ENCODE results near the gene AHI1. TPM values are rescaled to one million over a fixed set of nuclear protein-coding genes. Genes with fewer than 3 reads are reported as not detected.

The AHI1 gene
- polyA plus RNA-seq, 1 donor = 22.8 TPM

DNA sequence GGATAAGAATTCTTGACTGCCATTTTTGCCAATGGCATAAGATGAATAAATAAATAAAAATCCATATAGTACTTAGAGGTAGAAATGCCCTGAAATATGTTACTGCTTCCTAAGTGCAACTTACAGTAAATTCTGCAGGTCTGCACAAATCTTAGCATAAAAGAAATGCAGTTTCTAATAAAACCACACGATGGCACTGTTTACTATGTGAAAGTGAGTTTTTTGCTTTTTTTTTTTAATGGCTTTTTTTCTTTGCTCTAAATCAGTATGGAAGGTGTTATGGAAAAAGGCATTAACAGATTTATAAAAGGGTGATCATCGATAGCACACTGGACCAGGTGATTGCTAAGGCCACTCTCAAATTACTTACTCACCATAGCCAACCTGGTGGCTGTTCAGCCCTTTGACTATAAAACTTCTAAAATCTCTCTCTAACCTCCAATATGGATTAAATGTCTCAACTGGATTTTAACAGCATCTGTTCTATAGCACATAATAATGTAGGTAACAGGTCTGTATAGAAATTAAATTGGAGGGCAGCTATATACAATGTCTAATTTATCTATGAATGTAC, 45.8 kb downstream of the AHI1 start:
- peak; percentile 17 for DNase-seq (ENCODE audit: low read depth)

DNA sequence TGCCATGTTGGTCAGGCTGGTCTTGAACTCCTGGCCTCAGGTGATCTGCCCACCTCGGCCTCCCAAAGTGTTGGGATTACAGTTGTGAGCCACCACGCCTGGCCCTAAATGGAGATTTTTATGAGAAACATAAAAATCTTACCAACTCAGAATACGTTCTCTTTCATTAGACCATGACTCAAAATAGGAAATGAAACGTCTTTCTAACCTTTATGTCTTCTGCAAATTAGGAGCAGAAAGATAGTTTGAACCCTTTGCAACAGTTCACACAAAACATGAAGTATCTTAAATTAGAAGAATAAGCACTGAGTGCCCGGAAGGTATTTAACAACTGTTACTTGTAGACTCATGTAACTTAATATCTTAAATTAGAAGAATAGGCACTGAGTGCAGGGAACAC, 48.3 kb downstream of the AHI1 start:
- DNase-seq (ENCODE audit: low read depth) = no peak

DNA sequence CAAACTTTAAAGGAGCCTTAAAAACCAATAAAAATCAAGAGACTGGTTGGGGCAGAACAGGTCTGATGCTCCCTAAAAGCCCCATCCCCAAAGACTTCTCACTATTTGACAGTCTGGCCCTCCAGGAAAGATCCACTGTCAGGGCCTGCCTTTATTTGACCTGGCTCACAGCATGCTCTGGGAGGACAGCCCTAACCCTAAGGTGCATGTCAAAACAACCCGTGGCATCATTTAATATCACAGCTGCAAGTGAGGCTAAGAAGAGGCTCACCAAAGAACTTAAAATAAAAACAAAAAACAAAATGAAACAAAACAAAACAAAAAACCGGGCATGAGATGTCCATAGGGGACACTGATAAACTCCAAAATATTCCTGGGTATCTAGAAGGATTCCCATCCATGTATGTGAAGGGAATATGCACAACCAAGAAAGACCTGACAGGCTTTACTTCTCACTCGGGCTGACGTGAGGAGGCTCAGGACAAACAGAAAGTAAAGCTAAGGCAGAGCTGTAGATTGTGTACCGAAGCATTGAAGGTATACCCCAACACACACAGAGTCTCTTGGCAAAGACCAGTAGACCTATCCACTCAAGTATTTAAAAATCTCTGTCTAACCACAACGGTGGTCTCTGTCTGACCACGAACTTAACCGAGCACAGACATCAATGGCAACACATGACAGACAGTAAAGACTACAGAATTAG, 57.3 kb downstream of the AHI1 start:
- no peak for DNase-seq (ENCODE audit: low read depth)

DNA sequence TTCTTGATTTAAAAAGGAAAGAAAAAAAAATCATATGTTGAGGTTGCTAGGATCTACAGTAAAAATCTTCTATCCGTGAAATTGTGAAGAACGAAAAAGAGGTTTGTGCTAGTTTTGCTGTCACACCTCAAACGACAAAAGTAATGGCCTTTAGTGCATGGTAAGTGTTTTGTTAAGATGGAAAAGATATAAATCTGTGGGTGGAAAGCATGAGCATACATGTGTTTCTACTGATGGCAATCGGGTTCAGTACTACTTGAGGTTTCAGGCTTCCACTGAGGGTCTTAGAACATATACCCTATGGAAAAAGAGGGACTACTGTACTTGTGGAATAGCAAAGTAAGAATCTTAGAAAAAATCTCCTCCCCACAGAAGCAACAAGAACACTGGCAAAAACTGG, 58.0 kb downstream of the AHI1 start:
- DNase-seq (ENCODE audit: low read depth) = no peak

DNA sequence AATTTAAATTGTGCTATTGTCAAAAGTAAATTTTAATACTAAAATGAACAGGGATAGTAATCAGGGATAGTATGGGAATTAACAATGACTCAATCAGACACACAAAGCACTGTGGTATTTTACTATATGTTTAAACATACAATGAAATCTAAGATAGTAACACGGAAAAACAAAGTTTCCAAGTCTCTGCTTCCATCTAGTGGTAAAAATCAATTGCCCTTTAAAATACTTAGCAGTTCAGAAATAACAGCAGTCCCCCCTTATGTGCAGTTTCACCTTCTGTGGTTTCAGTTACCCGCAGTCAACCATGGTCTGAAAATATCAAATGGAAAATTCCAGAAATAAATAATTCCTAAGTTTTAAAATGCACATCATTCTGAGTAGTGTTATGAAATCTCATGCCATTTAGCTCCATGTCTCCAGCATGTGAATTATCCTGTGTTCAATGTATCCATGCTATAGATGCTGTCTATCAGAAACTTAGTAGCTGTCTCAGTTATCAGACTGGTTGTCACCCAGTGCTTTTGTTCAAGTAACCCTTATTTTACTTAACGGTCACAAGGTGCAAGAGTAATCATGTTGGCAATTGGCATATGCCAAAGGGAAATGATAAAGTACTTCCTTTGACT, 58.5 kb downstream of the AHI1 start:
- DNase-seq (ENCODE audit: low read depth) = no peak

DNA sequence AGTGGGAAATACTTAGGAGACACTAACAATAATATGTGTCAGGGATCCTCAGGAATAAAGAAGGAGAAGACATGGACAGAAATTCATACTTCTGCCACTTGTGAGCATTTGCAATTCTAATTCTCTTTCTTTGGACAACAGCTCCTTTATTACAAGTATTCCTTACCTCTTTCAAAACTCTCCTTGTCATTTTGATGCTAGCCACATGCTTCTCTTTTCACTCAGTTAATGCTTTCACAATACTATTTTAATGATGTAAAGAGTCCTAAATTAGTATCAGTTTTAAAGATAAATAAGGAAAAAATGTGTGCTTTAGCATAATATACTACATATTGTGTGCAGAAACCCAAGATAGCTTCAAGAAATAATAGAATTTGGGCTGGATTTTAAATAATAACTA, 62.5 kb downstream of the AHI1 start:
- DNase-seq (ENCODE audit: low read depth) = no peak

DNA sequence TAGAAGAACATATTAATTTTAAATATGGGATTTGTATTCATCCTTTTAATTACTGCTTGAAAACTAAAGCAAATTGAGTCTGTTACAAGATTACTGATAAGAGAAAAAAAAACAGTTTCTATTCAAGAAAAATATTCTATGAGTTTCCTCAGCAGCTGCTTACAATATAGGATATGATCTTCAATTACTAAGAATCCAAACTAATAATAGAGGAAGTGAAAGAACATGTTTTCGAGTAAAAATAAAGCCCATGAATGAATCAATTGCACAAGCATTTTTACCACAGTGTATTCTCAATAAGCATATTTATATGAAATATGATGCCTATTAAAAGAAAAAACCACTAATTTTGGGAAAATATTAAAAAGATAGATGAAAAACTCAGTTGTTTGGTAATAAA, 63.4 kb downstream of the AHI1 start:
- DNase-seq (ENCODE audit: low read depth) = no peak

DNA sequence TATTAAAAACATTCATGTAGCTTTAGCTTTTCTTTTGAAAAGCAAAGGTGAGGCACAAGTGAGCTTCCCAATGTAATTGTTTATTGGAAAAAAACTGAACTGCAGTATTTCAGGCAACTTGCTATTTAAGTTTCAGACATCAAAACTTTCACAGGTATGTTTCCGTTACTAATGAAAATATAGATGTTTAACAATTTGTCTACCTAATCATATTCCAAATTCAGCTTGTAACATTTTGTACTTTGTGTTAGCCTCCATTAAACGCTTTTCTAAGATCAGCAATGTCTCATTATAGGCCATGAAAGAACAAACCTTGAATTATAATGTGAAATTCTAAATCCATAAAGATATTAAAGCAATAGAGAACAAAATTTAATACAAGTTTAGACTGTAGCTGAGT, 69.5 kb downstream of the AHI1 start:
- DNase-seq (ENCODE audit: low read depth) = no peak

DNA sequence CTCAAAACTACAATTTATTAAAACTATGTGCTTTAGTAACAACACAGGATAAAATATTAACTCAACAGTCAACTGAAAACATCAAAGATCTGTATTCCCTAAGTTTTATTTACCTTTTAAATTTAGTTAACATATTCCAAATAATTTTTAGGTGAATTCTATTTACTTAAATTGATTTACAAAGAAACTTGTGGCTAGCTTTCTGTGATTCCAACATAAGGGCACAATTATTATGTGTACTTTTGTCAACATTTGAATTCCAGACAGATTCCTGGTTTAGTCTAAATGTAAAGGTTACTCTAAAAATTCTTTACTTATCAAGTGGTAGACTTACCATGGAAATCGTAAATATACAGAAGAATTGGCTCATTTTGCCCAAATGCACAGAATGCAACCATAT, 70.7 kb downstream of the AHI1 start:
- no peak for DNase-seq (ENCODE audit: low read depth)

DNA sequence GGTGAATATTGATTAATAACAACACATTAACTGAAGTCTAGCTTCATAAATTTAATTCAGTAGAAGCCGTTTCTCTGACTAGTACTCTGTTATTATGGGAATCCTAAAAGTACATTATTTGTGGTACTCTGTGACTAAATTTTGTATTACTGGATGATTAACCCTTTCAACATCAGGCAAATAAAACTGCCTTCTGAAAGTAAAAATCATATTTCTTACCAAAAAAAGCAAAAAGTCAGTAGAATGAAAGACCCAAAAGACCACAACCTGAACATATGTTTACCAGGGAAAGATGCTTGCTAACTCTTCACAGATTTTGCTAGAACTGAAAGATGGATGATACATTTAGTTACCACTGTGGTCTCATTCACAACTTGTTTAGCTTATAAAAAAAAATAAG, 73.2 kb downstream of the AHI1 start:
- DNase-seq (ENCODE audit: low read depth) = no peak

DNA sequence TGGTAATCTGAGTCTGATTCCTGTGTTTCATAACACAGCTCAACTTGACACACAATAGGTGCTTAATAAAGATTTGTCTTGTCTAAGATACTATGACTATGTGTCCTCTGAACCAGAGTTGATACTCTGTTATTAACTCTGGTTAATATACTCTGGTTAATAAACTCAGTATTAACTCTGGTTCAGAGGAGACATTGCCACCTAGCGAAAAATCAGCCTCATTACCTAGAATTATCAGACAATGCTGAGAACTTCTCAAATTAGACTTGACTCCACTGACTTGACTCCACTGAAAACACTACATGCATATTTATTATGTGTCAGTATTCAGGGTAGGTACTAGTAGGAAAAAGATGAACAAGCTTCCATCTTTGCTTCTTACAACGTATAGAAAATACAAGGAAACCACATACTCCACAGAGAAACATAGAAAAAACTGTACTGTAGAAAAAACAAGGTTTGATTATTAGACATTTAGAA, 73.9 kb downstream of the AHI1 start:
- no peak for DNase-seq (ENCODE audit: low read depth)

DNA sequence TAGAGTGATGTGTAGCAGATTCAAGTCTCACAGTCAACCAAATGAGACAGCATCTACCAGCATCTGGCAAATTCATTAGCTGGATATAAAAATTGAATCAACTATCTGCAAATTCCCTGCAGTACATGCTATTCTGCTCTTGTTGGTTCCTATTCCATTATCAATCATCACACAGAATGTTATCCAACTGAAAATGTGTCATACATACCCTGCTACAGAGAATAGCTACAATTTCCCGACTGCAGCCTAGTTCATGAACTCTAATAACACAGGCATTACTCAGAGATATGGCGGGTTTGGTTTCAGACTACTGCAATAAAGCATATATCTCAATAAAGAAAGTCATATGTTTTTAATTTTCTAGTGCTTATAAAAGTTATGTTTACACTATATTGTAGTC, 78.4 kb downstream of the AHI1 start:
- DNase-seq (ENCODE audit: low read depth) = no peak

DNA sequence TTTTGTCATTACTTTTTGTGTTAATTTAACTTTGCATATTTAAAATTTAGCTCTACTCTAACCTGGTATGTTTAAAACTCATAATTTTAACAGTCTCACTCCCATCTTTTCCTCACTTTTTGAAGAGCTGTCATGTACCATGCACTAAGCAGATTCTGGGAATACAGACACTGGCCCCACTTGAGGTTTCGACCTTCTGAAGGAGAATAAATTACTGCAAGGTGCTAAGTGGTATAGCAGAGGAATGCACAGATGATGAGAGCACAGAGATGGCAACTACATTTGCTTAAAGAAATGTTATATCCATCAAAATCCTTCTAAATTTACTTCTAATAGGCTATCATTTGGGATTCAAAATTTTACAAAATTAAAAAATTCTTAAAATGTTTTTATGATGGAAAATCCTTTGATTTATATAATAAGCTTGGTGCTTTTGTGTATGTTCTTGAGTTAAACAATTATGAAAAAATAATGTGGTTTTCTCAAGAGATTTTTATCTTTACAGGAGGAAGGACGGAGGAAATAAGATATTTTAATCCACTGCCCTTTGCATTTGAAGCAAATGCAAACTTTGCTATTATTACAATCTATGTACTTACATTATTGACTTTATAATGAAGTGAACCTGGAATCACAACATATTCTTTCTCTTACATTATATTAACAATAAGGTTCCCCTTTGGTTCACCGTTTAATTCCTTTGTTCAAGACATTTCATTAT, 79.3 kb downstream of the AHI1 start:
- no peak for DNase-seq (ENCODE audit: low read depth)

DNA sequence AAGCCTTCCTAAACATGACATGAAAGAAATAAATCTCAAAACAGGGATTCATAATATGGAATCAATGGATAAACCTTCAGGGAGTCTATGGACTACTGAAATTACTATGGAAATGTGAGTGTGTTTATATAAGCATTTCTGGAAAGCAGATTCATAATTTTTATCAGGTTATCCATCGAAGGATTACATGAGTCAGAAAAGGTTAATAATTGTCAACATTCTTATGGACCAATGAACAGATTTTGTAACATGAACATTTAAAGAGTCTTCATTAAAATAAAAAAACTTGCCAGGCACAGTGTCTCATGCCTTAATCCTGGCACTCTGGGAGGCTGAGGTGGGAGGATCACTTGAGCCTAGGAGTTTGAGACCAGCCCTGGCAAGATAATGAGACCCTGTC, 84.8 kb downstream of the AHI1 start:
- no peak for DNase-seq (ENCODE audit: low read depth)

DNA sequence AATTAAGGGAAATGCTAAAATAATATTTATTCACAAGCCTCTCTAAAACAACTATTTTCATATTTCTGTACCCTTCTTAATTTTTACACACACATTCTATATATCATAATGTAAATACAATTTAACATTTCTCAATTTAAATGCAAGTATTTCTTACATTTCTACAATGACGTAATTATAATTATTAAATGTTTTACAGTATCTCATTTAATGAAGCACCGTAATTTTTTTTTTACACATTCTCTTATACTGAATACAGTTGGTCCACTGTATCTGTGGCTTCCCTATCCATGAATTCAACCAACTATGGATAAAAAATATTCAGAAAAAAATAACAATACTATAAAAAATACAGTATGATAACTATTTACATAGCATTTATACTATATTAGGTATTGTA, 85.7 kb downstream of the AHI1 start:
- no peak for DNase-seq (ENCODE audit: low read depth)

DNA sequence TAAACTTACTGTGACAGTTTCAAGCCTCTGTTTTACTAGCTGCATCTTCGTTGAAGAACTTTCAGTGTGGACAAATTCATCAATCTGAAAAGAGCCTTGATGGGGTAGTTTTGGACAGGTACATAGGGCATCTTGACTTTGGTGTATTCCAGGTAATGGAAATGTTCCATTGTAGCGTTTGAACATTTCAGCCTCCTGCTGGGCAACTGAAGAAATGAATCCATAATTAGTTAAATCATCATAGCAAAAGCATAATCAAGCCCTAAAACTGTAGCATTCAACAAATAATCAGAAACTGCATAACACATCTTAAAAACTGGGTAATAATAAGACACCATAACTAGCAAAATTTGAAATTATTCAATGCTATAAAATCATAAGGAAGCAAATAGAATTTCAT, 86.2 kb downstream of the AHI1 start:
- no peak for DNase-seq (ENCODE audit: low read depth)

DNA sequence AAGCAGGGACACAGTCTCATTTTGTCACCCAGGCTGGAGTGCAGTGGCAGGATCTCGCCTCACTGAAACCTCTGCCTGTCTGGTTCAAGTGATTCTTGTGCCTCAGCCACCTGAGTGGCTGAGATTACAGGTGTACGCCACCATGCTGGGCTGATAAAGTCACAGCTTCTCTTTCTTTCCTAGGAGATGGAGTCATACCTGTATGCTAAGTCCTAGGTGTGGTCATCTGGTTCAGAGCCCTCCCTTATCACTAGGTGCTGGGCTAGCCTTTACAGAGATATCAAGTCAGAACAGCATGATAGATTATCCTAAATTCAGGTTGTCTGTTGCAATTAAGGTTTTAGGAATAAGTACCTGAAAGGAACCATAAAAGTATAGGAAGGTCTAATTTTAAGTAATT, 86.7 kb downstream of the AHI1 start:
- DNase-seq (ENCODE audit: low read depth) = no peak

DNA sequence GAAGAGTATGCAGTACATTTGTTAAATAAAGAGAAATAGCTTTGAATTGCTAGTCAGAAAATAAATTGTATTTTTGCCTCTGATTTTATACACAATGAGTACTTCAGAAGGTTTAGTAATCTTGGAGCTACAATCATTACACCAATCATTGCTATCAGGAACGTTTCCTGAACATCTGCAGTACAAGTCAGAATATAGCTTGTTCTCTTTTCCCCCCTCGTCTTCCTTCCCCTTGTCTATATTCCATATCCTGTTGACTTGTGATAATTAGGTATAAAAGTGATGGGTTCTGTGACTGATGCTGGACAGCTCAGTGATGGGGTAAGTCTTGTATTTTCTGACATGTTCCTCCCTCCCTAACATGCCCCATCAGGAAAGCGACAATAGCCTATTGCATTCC, 94.0 kb downstream of the AHI1 start:
- no peak for DNase-seq (ENCODE audit: low read depth)

DNA sequence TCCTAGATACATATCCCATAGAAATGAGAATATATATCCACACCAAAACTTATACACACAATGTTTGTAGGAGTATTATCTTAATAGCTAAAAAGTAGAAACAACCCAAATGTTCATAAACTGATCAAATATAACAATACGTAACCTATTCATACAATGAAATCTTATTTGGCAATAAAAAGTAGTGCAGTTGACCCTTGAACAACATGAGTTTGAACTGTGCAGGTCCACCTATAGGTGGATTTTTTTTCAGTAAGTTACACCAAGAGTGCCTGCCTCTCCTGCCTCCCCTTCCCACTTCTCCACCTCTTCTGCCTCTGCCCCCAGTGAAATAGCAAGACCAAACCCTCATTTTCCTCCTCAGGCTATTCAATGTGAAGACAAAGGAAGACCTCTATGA, 95.2 kb downstream of the AHI1 start:
- no peak for DNase-seq (ENCODE audit: low read depth)

DNA sequence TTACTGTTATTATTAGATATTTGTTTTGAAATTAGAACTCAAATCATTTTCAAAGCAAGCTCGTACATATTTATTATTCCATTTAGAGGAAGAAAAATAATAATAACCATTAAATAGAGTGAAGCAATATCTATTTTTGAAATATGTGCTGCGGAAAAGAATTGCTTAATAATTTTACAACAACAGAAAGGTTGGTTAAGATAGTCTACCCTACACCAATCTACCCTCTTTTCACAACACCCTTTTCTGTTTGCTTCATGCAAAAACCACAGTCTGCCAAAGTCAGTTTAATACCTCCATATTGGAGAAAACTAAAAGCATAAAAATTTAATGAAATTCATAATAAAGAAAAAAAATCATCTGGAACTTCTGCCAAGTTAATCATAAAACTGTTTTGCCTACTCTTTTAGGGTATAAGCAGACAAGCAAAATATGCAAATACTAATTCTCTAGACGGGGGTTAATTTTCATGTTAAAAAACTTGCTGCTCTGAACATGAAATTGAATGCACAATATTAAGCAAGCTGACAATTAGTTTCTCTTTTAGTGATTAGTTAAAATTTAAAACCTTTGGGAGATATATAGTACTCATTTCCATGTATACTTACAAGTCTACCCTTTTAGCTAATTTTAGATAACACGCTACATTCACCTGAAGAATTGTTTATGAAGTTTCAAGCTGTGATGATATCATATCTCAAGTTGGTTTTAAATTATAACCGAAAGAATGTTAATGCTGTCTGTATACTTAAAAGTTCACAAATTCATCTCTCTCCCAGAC, 100.2 kb downstream of the AHI1 start:
- DNase-seq (ENCODE audit: low read depth) = no peak

DNA sequence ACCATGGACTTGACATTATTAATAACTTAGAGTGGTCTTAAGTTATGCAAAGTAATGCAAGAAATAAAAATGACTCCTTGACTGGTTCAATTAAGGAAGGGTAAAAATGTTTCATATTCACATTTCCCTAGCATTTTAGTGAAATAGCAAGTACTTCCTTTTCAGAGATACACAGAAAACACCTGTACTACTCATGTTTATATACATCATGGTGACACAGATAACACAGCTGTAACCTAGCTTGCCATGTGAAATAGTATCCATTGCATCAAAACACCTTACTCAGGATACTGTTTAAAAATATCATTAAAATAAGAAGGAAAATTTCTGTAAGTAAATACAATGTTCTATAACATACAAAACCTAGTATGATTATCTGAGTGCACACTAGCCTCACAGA, 102.4 kb downstream of the AHI1 start:
- no peak for DNase-seq (ENCODE audit: low read depth)

DNA sequence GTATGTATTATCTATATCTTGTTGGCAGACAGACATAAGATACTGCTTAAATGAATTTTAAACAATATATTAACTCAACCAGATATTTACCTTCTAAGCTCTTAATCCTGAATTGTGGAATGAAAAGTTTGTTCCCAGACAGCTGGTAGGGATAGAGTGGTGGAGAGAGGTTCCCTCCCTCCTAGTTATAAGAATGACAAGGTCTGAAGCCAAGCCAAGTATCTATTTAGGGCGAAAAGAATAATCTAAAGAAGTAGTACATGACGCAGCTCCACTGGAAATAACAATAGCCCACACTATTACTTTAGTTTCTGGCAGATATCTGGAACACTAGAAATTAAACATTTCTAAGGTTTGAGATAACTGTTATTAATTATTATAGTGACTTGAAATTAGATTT, 104.3 kb downstream of the AHI1 start:
- DNase-seq (ENCODE audit: low read depth) = no peak
